Measurements from ENCODE around the gene EEF1AKMT3. TPM values are rescaled to one million over a fixed set of nuclear protein-coding genes. Genes with fewer than 3 reads are reported as not detected.

EEF1AKMT3 gene
- total and polyA plus RNA-seq, 2 experiments from 2014 or later, result 1.3 to 5.3 TPM

DNA sequence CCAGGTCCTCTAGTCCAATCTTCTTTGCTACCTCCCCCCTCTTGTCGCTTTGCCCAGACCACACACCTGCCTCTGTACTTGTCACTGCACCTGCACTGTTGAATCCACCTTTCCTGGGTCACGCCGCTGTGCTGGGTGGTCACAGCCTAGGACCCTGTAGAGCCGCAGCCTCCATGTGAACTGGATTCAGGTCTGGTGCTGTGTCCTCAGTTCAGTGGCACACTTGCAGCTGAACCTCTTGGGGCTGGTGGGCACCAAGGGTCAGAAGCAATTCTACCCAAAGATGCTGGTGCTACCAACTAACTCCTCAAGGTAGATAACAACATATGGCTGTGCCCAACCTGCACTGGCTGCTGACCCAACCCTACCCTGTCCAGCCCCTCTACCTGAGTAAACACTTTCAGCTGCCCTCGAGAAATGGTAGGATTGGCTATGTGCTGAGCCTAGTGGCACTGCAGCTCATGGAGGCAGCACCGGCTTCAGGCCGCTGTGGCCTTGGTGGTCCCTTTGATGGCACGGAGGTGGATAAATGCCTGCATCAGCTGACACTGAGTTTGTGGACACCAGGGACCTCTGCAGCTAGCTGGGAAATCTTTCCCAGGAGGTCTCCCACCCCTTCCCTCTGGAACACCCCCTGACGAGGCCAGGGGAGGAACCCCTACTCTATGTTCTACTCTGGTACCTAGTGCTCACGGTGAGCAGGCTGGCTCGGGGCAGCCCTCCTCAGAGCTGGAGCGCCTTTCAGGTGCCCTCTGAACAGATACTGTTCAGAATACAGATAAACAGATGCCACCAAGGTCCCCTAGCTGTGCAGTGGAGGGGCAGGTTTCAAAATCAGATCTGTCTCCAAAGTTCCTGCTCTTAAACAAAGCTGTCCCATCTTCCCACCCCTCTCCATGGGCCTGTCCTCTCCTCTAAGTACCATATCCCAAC lies 48.1 kb upstream of the EEF1AKMT3 start (continued):
- TF ChIP-seq CREB1 (CRISPR knock-in tag; IDR thresholded peaks at IDR 0.05; ENCODE audit: low read depth) (no peak), ZNF331 (CRISPR knock-in tag; IDR thresholded peaks at IDR 0.05; ENCODE audit: low read depth) (no peak), STAT1 (IDR thresholded peaks at IDR 0.05; ENCODE audit: unreplicated experiment) (no peak), POLR2AphosphoS5 (IDR thresholded peaks at IDR 0.05; ENCODE audit: low read depth) (no peak)
- TF ChIP-seq, protein P1, sequence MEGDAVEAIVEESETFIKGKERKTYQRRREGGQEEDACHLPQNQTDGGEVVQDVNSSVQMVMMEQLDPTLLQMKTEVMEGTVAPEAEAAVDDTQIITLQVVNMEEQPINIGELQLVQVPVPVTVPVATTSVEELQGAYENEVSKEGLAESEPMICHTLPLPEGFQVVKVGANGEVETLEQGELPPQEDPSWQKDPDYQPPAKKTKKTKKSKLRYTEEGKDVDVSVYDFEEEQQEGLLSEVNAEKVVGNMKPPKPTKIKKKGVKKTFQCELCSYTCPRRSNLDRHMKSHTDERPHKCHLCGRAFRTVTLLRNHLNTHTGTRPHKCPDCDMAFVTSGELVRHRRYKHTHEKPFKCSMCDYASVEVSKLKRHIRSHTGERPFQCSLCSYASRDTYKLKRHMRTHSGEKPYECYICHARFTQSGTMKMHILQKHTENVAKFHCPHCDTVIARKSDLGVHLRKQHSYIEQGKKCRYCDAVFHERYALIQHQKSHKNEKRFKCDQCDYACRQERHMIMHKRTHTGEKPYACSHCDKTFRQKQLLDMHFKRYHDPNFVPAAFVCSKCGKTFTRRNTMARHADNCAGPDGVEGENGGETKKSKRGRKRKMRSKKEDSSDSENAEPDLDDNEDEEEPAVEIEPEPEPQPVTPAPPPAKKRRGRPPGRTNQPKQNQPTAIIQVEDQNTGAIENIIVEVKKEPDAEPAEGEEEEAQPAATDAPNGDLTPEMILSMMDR (conservative IDR thresholded peaks at IDR 0.05; ENCODE audit: low read depth in 2 of 2), result no peak
- TF ChIP-seq, protein P2, sequence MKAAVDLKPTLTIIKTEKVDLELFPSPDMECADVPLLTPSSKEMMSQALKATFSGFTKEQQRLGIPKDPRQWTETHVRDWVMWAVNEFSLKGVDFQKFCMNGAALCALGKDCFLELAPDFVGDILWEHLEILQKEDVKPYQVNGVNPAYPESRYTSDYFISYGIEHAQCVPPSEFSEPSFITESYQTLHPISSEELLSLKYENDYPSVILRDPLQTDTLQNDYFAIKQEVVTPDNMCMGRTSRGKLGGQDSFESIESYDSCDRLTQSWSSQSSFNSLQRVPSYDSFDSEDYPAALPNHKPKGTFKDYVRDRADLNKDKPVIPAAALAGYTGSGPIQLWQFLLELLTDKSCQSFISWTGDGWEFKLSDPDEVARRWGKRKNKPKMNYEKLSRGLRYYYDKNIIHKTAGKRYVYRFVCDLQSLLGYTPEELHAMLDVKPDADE (IDR thresholded peaks at IDR 0.05), result no peak

DNA sequence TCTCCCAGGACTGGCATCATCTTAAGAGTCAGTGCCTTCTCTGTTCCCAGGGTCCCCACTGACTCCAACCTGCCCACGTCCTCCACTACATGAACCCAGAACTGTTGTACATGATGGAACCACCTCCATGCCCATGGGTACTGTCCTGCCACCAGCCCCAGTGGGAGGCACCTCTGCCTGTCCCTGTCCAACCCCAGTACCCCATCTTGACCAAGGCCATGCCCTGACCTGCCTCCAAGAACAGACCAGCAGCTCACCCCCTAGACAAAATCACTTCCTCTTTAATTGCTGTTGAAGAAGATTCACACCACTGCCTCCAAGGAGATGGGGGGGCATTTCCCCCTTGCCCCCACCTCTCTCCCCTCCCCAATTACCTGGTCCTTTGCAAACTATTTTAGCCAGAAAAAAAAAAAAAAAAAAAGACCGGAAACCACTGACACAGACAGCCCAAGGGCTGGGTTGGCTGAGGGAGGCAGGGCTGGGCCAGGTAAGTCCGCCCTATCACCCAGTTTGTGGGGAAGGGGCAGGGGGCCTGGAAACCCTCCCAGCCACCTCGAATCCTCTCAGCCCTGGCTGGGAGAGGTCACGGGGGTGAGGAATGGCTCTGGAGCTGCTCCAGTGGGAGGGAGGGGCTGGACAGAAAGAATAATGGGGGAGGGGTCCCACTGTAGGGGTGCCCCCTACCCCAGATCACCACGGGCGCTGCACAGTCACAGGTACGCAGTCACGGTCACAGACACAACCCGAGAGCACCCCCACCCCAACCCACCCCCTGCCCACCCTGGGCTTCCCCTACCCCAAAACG lies 47.3 kb upstream of the EEF1AKMT3 start:
- TF ChIP-seq JUNB (IDR thresholded peaks at IDR 0.05; ENCODE audit: unreplicated experiment), result no peak
- TF ChIP-seq EZH2phosphoT487 (IDR thresholded peaks at IDR 0.05; ENCODE audit: unreplicated experiment), result no peak
- no peak for TF ChIP-seq CREB1 (CRISPR knock-in tag; IDR thresholded peaks at IDR 0.05; ENCODE audit: low read depth)
- TF ChIP-seq, protein P1 (conservative IDR thresholded peaks at IDR 0.05; ENCODE audit: low read depth in 2 of 2), result no peak
- Histone ChIP-seq H3K27ac (ENCODE audit: low read depth) (no peak overlapping the region), H3K9me2 (ENCODE audit: insufficient read depth) (no peaks in the 10 kb centered on the region), H4K20me1 (replicated peaks; ENCODE audit: insufficient read depth) (no peaks in the 10 kb centered on the region; the same call in 1 of the 2 replicates), H2AFZ (no peak overlapping the region; the same call in 1 of the 2 replicates), H3K4me1 (ENCODE audit: insufficient read depth) (no peaks in the 10 kb centered on the region), H3K4me2 (peak overlapping the region; percentile 48; the same call in 1 of the 2 replicates), H3K4me3 (0 out of 2 replicates have a peak overlapping the region, but pooled peaks have one; percentile 30), H3K27me3 (ENCODE audit: insufficient read depth) (peaks cover 72% of the 10 kb centered on the region), H3K36me3 (ENCODE audit: insufficient read depth) (no peaks in the 10 kb centered on the region), H3F3A (replicated peaks; ENCODE audit: low read depth) (no peaks in the 10 kb centered on the region), H3K79me2 (replicated peaks; ENCODE audit: insufficient read depth) (no peaks in the 10 kb centered on the region)
- H3K27me3 Mint-ChIP-seq (ENCODE audit: insufficient read depth, low read depth, poor library complexity), result peaks cover 68% of the 10 kb centered on the region
- no peaks in the 10 kb centered on the region; the same call in 2 of the 3 replicates for H3K36me3 Mint-ChIP-seq (ENCODE audit: low read depth)
- H3K4me1 Mint-ChIP-seq, result peaks cover 15% of the 10 kb centered on the region
- DNase-seq (ENCODE audit: low spot score), result peak; percentile 30
- no peaks in the 10 kb centered on the region for H3K9me3 Mint-ChIP-seq
- no peak overlapping the region for H3K27ac Mint-ChIP-seq
- peak; percentile 5; the same call in 1 of the 3 replicates for ATAC-seq
- H3K4me3 Mint-ChIP-seq, result peak overlapping the region; percentile 2; the same call in 2 of the 3 replicates
